ENCODE data around the gene ROBO2.

ROBO2 gene

GRCh38 chr3:77039606-77040171, at the start of gene ROBO2:
TSS of gene ROBO2 (plus strand) at chr3:77040099. CDS start at chr3:77040786, 687 bp downstream.
- Mint-ChIP-seq H3K4me1 (ENCODE audit: low read depth) (no peaks in the 10 kb centered on the region), H3K27ac (no peak within 1 kb of the TSS), H3K9me3 (no peaks in the 10 kb centered on the region), H3K27me3 (ENCODE audit: low read depth) (peaks cover 34% of the 10 kb centered on the region), H3K36me3 (ENCODE audit: low read depth) (no peaks in the 10 kb centered on the region), H3K4me3 (no peak within 1 kb of the TSS)

GRCh38 chr3:76990606-76991005, 49.3 kb upstream of the ROBO2 start:
- H3K36me3 Mint-ChIP-seq (ENCODE audit: low read depth) = no peaks in the 10 kb centered on the region
- peaks cover 6% of the 10 kb centered on the region for H3K9me3 Mint-ChIP-seq
- H3K27ac Mint-ChIP-seq = no peak overlapping the region
- H3K4me3 Mint-ChIP-seq = no peak overlapping the region
- H3K27me3 Mint-ChIP-seq (ENCODE audit: low read depth) = no peaks in the 10 kb centered on the region
- no peaks in the 10 kb centered on the region for H3K4me1 Mint-ChIP-seq (ENCODE audit: low read depth)

- Mint-ChIP-seq H3K27me3 (ENCODE audit: low read depth) (no peaks in the 10 kb centered on the region), H3K36me3 (ENCODE audit: low read depth) (no peaks in the 10 kb centered on the region), H3K27ac (no peak overlapping the region), H3K9me3 (peaks cover 6% of the 10 kb centered on the region), H3K4me1 (ENCODE audit: low read depth) (no peaks in the 10 kb centered on the region), H3K4me3 (no peak overlapping the region)
These were observed 48.7 kb upstream of the ROBO2 start for GRCh38 chr3:76991165-76991564.

GRCh38 chr3:76997733-76998132, 42.2 kb upstream of the ROBO2 start:
- Mint-ChIP-seq H3K27ac (no peak overlapping the region), H3K27me3 (ENCODE audit: low read depth) (no peaks in the 10 kb centered on the region), H3K36me3 (ENCODE audit: low read depth) (no peaks in the 10 kb centered on the region), H3K4me1 (ENCODE audit: low read depth) (no peaks in the 10 kb centered on the region), H3K4me3 (no peak overlapping the region), H3K9me3 (peaks cover 7% of the 10 kb centered on the region)

- Mint-ChIP-seq H3K9me3 (peaks cover 7% of the 10 kb centered on the region), H3K27me3 (ENCODE audit: low read depth) (no peaks in the 10 kb centered on the region), H3K4me1 (ENCODE audit: low read depth) (no peaks in the 10 kb centered on the region), H3K27ac (no peak overlapping the region), H3K4me3 (no peak overlapping the region), H3K36me3 (ENCODE audit: low read depth) (no peaks in the 10 kb centered on the region)
These were observed 41.3 kb upstream of the ROBO2 start for GRCh38 chr3:76998555-76998954.

DNA sequence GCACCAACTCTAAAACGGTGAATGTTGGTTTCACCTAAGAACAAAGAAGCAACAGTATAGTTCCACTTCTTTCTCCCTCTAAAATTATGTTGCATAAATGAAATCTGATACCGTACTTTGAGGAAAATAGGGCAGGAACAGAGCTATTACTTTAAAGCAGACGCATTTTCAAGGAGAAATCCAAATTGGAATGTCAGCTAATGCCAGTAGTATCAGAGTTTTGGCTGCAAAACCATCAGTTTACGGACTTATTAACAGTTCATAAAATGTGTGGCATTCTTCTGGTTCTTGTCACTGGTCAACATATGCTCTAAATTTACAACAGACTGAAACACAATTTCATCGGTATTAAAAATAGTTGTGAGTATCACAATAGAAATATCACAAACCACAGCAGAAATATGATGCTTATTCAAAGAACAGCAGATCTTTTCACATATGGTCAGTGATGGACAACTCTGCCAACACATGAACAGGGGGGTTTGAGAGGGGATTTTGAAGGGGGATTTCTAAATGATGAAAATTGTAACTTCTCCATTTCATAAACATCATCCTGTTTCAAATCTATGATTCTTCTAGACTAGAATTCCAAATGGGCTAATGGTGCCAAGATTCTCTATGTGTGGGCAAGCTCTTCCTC, 38.7 kb upstream of the ROBO2 start:
- Mint-ChIP-seq H3K9me3 (peaks cover 13% of the 10 kb centered on the region), H3K4me3 (no peak overlapping the region), H3K36me3 (ENCODE audit: low read depth) (no peaks in the 10 kb centered on the region), H3K4me1 (ENCODE audit: low read depth) (no peaks in the 10 kb centered on the region), H3K27ac (no peak overlapping the region), H3K27me3 (ENCODE audit: low read depth) (no peaks in the 10 kb centered on the region)

- no peak overlapping the region for H3K27ac Mint-ChIP-seq
- no peak overlapping the region for H3K4me3 Mint-ChIP-seq
- H3K9me3 Mint-ChIP-seq = peaks cover 10% of the 10 kb centered on the region
- H3K27me3 Mint-ChIP-seq (ENCODE audit: low read depth) = no peaks in the 10 kb centered on the region
- H3K4me1 Mint-ChIP-seq (ENCODE audit: low read depth) = no peaks in the 10 kb centered on the region
- H3K36me3 Mint-ChIP-seq (ENCODE audit: low read depth) = no peaks in the 10 kb centered on the region
These were observed 25.7 kb upstream of the ROBO2 start for GRCh38 chr3:77014226-77014625.

- Mint-ChIP-seq H3K9me3 (peaks cover 5% of the 10 kb centered on the region), H3K36me3 (ENCODE audit: low read depth) (no peaks in the 10 kb centered on the region), H3K27ac (no peak overlapping the region), H3K4me1 (ENCODE audit: low read depth) (no peaks in the 10 kb centered on the region), H3K27me3 (ENCODE audit: low read depth) (no peaks in the 10 kb centered on the region), H3K4me3 (no peak overlapping the region)
These were observed 14.4 kb upstream of the ROBO2 start for GRCh38 chr3:77025471-77025870.

DNA sequence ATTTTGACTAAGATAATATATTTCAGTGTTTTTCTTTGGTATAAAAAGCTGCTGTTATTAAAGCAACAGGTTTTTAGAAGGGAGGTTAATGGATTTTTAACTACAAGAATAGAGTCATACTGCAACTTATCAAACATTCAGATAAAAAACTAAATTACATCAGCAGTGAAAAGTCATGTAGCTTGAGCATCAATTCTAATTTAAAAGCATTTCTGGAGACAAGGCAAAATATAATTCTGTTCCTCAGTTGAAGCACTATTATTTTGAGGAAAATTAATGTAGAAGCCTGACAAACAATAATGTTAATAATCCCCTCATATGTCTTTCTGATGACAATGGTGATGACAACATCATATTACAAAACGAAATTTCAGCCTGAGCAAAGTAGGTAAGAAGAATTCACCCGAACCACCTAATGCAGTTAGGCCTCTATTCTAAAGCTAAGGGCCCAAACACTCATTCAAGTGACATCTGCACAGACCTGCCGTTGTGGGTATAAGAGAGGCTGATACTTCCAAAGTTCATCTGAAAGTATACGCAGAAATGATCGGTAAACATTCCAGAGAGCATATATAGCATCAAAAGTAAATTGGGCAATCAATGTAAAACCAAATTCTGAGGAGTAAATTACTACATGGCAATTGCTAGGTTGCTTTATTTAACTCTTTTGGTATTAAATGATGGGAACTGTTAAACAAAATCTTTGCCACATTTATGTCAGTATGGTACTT, 12.8 kb upstream of the ROBO2 start:
- Mint-ChIP-seq H3K27me3 (ENCODE audit: low read depth) (no peaks in the 10 kb centered on the region), H3K36me3 (ENCODE audit: low read depth) (no peaks in the 10 kb centered on the region), H3K4me1 (ENCODE audit: low read depth) (no peaks in the 10 kb centered on the region), H3K27ac (no peak overlapping the region), H3K9me3 (peaks cover 8% of the 10 kb centered on the region), H3K4me3 (no peak overlapping the region)

DNA sequence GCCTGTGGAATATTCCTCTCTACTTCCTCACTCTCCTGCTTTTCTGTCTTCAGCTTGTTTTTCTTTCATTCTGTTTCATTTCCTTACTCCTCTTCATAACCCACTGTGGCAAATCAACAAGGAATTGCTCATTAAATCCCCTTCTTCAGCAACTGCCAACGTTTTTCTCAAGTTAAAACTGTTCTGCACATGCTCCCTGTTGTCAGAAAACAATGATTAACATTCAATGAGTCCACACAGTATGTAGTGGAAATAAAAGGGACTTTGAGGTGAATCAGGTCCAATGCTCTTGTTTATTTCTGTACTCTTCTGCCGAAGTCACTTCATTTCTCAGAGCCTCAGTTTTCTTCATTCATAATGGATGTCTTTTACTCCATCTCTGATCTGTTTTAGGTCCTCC, 11.9 kb upstream of the ROBO2 start:
- no peaks in the 10 kb centered on the region for H3K27me3 Mint-ChIP-seq (ENCODE audit: low read depth)
- peaks cover 6% of the 10 kb centered on the region for H3K9me3 Mint-ChIP-seq
- no peaks in the 10 kb centered on the region for H3K36me3 Mint-ChIP-seq (ENCODE audit: low read depth)
- H3K4me1 Mint-ChIP-seq (ENCODE audit: low read depth) = no peaks in the 10 kb centered on the region
- no peak overlapping the region for H3K4me3 Mint-ChIP-seq
- no peak overlapping the region for H3K27ac Mint-ChIP-seq

DNA sequence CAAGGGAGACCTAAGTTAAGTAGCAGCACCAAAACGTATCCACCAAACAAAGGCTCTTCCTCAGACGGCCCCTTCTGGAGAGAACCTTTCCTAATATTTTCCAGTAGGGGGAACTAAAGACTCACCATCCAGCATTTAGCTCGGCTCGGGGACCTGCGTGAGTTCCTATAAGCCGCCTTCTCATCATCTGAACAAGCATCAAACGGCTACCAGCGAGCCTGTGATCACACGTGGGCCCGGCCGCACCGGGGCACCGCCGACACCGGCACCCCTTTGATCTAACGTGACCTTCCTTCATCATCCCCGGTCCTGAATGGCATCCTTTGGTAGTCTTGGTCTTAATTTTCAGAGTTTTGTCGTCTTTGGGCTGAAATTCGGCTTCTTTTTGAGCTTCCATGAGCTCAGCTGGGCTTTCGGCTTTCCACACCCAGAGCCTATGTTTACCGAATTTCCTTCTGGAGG, 1.4 kb upstream of the ROBO2 start:
- Mint-ChIP-seq H3K27me3 (ENCODE audit: low read depth) (peaks cover 34% of the 10 kb centered on the region), H3K9me3 (no peaks in the 10 kb centered on the region), H3K36me3 (ENCODE audit: low read depth) (no peaks in the 10 kb centered on the region), H3K27ac (no peak overlapping the region), H3K4me1 (ENCODE audit: low read depth) (no peaks in the 10 kb centered on the region), H3K4me3 (no peak overlapping the region)

DNA sequence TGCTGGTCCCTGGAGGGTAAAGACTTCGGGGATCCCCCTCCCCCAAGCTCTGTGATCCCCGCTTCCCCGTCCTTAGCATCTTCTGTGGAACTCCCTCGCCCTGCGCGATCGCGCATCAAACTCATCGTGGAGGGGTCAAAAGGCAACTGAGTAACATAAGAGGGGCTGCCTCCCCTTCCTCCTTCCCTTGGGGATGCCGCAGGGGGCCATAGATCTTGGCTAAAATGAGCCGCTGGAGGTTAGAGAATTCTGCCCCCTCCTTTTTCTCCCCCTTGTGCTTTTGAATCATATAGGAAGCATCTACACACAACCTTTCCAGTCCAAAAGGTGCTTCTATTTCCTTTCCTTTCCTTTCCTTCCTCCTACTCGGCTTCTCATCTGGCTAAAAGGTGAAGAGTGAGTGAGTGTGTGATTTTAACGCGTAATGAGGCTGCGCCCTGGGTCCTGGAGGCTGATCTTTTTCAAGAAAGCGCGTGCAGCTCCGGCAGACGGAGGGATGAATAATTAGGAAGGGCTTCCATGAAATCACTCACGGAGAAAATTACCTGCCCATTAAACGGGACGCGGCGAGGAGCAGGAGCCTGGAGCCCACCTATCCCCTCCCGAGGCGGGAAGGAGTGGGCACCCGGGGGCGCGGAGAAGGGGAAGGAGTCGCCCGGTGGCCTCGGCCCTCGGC, 831 bp upstream of the ROBO2 start:
- Mint-ChIP-seq H3K27me3 (ENCODE audit: low read depth) (peaks cover 34% of the 10 kb centered on the region), H3K9me3 (no peaks in the 10 kb centered on the region), H3K4me1 (ENCODE audit: low read depth) (no peaks in the 10 kb centered on the region), H3K4me3 (no peak overlapping the region), H3K36me3 (ENCODE audit: low read depth) (no peaks in the 10 kb centered on the region), H3K27ac (no peak overlapping the region)

- Mint-ChIP-seq H3K9me3 (no peaks in the 10 kb centered on the region), H3K36me3 (ENCODE audit: low read depth) (no peaks in the 10 kb centered on the region), H3K27me3 (ENCODE audit: low read depth) (peaks cover 34% of the 10 kb centered on the region), H3K27ac (no peak overlapping the region), H3K4me1 (ENCODE audit: low read depth) (no peaks in the 10 kb centered on the region), H3K4me3 (no peak overlapping the region)
These were observed 317 bp downstream of the ROBO2 start for GRCh38 chr3:77040216-77040615.

- Mint-ChIP-seq H3K27me3 (ENCODE audit: low read depth) (peaks cover 34% of the 10 kb centered on the region), H3K4me3 (no peak overlapping the region), H3K9me3 (no peaks in the 10 kb centered on the region)
These were observed 1.2 kb downstream of the ROBO2 start for GRCh38 chr3:77040926-77041722.

More at GRCh38 chr3:77040926-77041722, 1.2 kb downstream of the ROBO2 start:
- Mint-ChIP-seq H3K27ac (no peak overlapping the region), H3K36me3 (ENCODE audit: low read depth) (no peaks in the 10 kb centered on the region), H3K4me1 (ENCODE audit: low read depth) (no peaks in the 10 kb centered on the region)

Data from T-helper 1 cell treated with Interleukin-12 subunit alpha and Interleukin-12 subunit beta and Interleukin-4 antibody, amounts not matched to agents 30 μg/mL and 1 μg/mL, for 36 hours (primary cell).